ENCODE data around the gene SORCS2. TPM values are rescaled to one million over a fixed set of nuclear protein-coding genes. Genes with fewer than 3 reads are reported as not detected.

The SORCS2 gene
- total and polyA plus RNA-seq, 2 of the 13 experiments (the other 11 are each of a cell fraction or from before 2014, with no cell fraction given), result 0.82 to 1.0 TPM

- ChIA-PET POLR2A (no interaction called here), CTCF (ENCODE audit: low intra/inter-chr PET ratio, low total read pairs) (no interaction called here)
- TF ChIP-seq ZSCAN21 (CRISPR knock-in tag; IDR thresholded peaks at IDR 0.05; ENCODE audit: borderline replicate concordance) (no peak), ZNF800 (CRISPR knock-in tag; IDR thresholded peaks at IDR 0.05) (no peak), DNMT3B (CRISPR knock-in tag; conservative IDR thresholded peaks at IDR 0.05) (no peak), ZBTB43 (CRISPR knock-in tag; conservative IDR thresholded peaks at IDR 0.05) (no peak), NCOR1 (IDR thresholded peaks at IDR 0.05; ENCODE audit: borderline replicate concordance, low read length) (no peak), ZNF891 (CRISPR knock-in tag; IDR thresholded peaks at IDR 0.05) (no peak)
- no peak overlapping the region for H2AFZ ChIP-seq (ENCODE audit: low read length)
- H3K4me1 ChIP-seq (ENCODE audit: insufficient read depth, low read length), result no peaks in the 10 kb centered on the region
- no peaks in the 10 kb centered on the region for H3K36me3 ChIP-seq (replicated peaks in 1 of 2; ENCODE audit: control insufficient read depth in 1 of 2, insufficient read depth in 2 of 2, low read length in 2 of 2)
- H3K27ac ChIP-seq (ENCODE audit: extremely low read length, insufficient read depth, low read length), result no peak overlapping the region
- no peak for DNase-seq (ENCODE audit: low spot score)
- ATAC-seq, result no peak
- no peaks in the 10 kb centered on the region for H4K20me1 ChIP-seq (ENCODE audit: insufficient read depth, low read length)
- H3K9ac ChIP-seq (ENCODE audit: insufficient read depth, low read depth, low read length), result no peak overlapping the region
- no peak overlapping the region for H3K4me2 ChIP-seq (ENCODE audit: low read depth, low read length)
- no peak overlapping the region for H3K4me3 ChIP-seq (replicated peaks in 1 of 3; ENCODE audit: insufficient read depth in 1 of 3, low read depth in 2 of 3, low read length in 3 of 3)
- in situ Hi-C loops (cut with HindIII; ENCODE audit: extremely low pct_ligation_motif_present, low pct_unique_long_range_greater_than_20kb) (no loop called here), intact Hi-C loops (cut with micrococcal nuclease; ENCODE audit: unreplicated experiment) (no loop called here)
- H3K9me3 ChIP-seq (ENCODE audit: low read length), result no peaks in the 10 kb centered on the region
- peaks cover 3 to 20% of the 10 kb centered on the region in 2 experiments; a peak in 2 of 5 replicates for H3K27me3 ChIP-seq (ENCODE audit: control insufficient read depth in 1 of 2, insufficient read depth in 2 of 2, low read length in 2 of 2)
- 41% methylated on average over 8 of the region's 8 CpGs for WGBS (ENCODE audit: low lambda C conversion rate)
- FAIRE-seq, result no peak
- no peaks in the 10 kb centered on the region for H3K79me2 ChIP-seq (ENCODE audit: insufficient read depth, low read length)
- no TSS peak for BruUV-seq (replicated peaks)
Measured at GRCh38 chr4:7382634-7383014, 190.3 kb downstream of the SORCS2 start.
